GM19395 (cell line): ENCODE data around the gene RNASE4.
A peak's percentile ranks its signal among the peaks of the same experiment; 100 is the strongest.
"Not testable (repeated sequence)": the region's sequence is repeated elsewhere in the genome, so short reads cannot be mapped to it uniquely, and the experiment has no call there.

ENCODE experiments used
- ATAC-seq: cut with Tn5 transposase; IDR thresholded peaks from one replicate; pipeline ENCODE4 v1.9.1; 2021; ENCODE audit warnings: mild to moderate bottlenecking, moderate library complexity; ENCODE audit not compliant: unreplicated experiment

RNASE4 gene, protein sequence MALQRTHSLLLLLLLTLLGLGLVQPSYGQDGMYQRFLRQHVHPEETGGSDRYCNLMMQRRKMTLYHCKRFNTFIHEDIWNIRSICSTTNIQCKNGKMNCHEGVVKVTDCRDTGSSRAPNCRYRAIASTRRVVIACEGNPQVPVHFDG

DNA sequence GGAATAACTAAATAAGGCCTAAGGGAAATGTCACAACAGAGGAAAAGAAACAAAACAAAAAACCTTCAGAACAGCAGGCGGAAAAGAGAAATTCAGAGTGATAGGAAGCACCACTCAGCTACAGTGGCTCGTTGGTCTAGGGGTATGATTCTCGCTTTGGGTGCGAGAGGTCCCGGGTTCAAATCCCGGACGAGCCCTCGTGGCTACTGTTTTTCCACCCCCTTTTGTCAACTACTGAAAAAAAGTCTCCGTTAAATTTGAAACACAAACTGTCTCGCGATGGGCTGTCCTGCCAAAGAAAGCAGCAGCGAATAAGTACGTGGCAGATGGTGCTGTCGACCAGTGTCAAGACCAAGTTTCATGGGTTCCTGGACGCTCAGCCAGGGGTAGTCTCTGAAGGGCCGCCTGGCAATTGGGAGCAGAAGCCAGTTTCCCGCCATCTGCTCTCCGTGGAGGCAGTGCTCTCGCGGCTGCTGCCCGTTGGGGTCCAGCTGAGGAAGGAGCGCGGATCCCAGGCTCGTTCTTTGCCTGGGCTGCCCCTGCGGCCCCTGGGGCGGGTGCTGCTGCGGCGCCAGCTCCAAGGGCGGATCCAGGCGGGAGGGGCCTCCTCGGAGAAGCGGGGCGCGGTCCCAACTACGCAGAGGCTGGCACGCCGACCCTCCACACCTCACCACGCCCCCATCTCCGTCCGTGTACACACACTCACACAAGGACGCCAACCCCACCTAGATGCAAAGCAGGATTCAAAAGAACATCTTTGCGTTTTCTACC is at the start of gene RNASE4:
TSS of gene RNASE4 (plus strand) at position 670 of the 771 bp plus-strand sequence. CDS start 14,812 bp downstream, outside the sequence.
- ATAC-seq, result peak; percentile 39

DNA sequence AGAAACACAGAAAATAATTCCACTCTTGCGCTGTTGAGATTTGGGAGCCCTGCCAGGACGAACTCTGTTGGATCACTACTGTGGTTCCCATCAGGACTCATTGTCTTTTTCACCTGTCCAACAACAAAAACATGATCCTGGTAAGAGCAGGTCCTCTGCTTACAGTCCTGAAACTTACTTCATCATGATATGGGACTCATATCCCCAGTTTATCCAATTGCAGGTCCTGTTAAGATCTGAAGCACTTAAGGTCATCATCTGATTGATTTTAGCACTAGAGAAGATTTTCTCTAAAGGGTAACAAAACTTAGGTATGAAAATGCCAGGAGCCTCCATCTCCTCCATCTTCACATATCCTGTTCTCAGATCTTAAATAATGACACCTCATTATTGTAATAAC is 42.8 kb upstream of the RNASE4 start, which contains the start of gene OR6S1:
TSS of gene OR6S1 (minus strand) at position 101 of the 400 bp plus-strand sequence. CDS start at position 101, 0 bp downstream.
- no peak for ATAC-seq

DNA sequence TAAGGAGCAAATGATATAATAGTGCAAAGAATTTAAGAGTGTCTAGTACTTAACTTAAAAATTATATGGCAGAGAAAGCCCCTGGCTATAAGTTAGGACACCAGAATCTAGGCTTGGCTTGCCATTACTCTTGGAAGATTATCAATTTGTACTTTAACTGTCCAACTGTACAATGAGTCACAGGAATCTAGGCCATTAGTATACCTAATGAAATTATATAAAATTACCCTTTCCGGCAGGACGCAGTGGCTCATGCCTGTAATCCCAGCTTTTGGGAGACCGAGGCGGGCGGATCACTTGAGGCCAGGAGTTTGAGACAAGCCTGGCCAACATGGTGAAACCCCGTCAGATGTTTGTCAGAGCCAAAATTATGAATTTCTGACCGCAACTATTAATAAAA is 42.2 kb upstream of the RNASE4 start:
- ATAC-seq, result no peak

DNA sequence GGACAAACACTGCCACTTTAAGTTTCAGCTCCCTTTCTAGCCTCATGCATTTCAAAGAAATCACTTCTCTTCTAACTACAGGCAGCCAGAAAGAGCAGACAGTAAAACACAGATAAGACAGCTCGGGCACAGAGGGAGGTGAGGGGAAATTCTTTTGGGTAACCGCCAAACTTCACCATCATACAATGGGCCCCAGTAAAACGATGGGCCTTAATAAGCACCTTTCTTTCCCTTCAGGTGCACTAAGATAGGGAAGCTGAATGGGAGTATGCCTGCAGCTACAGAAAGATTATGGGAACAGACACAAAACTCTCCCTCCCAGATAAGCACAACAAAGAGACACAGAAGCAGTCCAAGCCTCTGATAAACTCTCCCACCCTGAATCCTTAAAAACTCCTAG is 41.6 kb upstream of the RNASE4 start:
- ATAC-seq, result not testable (repeated sequence)

DNA sequence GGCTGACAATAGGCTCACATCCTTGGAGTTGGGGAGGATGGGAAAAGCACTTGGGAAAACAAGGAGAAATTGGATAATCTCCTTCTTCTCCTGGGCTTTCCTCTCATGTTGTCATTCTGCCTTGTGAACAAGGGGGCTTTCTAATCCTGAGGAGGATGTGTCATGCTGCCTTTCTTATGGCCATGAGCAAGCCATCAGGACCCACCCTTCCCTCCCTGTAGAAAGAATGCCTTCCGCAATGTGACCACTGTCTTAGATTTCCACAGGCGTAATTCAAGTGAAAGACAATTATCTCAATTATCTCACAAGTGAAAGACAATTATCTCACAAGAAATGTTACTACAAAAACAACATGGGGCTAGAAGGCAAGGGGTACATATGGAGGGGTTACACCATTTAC is 39.8 kb upstream of the RNASE4 start:
- no peak for ATAC-seq

DNA sequence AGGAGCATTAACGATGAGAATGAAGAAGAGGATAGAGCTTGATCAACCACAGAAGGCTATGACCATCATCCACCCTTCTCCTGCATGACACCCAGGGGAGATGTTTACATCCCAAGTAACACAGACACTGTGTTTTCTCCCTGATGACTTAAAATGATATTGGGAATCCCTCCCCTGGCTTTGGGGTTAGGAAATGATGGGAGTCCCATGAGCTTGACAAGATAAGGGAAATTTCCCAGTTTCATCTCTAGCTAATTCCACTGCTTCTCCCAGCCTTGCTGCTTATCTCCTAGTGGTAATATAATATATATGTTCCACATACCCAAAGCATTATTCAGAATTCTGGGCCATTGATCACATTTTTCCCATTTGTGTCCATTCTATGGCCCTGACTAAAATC is 38.9 kb upstream of the RNASE4 start:
- no peak for ATAC-seq

DNA sequence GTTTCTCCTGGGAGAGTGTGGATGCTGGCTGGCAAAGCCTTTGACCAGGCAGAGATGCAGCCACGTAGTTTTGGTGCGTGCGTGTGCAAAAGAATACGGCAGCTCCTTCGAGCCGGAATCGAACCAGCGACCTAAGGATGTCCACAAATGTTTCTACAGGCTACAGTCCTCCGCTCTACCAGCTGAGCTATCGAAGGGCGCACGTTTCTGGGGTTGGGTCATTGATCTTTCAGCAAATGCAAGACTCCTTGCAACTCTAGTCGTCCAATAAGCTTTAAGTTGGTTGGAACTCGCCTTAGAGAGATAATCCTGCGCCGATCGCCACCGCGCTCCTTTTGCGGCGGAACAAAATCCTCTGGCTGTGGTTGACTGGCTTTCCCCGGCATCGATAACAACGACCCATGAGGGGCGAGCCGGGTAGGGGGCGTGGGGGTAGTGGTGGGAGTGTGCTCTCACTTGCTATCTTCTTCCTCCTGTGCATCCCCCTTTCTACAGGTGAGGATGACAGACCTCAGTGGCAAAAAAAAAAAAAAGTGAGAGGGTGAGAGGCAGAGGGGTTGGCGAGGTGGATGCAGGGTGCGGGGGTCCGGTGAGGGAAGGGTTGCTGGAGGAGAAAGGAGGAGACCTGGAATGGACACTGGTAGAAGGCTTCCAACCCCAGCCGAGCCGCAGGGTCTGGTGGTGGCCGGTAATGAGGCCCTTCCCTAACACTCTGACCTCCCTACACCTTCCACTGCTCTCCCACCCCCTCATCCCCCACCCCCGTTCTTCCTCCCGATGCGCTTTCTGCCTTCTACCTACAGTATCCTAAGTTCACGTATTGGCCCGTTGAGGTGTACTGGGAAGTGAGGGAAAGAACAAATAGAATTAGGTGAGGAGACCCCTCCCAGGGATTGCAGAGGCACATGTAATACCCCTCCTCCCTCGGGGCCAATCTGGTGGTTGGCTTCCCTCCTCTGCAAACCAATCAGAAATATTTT is 31.1 kb upstream of the RNASE4 start:
- peak; percentile 70 for ATAC-seq

DNA sequence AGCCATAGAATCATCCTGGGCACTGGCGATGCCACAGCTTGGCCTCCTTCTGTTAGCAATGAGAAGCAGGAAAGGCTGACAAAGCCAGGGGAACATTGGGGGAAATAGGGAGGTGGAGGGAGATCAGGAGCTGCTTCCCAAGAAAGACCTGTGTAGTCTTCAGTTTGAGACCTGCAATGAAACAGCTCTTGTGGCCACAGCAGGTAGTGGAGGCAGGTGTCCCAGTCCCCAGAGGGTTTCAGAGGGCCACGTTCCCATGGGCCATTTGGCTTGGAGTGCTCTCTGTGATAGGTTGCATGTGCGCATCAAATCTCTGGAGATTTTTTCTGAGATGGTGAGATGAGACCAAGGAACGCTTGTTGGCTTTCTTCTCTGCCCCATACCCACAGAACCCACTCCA is 28.5 kb upstream of the RNASE4 start:
- no peak for ATAC-seq

DNA sequence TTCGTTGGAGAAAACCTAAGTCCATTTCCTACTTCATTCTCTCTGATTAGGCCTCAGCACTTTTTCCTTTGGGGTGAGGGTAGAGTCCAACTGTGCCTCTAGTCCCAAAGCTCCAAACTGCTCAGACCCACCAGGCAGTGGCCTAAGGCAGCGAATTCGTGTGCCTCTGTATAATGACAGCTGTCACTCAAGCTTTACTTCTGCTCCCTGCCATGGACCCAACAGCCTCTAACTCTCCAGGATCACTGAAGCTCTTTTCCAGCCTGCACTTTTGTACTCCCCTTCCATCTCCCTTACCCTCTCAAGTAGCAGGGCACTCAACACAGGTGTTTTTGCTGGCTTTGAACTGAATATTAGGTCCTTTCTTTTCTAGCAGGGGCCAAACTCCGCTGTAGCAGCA is 28.1 kb upstream of the RNASE4 start:
- ATAC-seq, result no peak

DNA sequence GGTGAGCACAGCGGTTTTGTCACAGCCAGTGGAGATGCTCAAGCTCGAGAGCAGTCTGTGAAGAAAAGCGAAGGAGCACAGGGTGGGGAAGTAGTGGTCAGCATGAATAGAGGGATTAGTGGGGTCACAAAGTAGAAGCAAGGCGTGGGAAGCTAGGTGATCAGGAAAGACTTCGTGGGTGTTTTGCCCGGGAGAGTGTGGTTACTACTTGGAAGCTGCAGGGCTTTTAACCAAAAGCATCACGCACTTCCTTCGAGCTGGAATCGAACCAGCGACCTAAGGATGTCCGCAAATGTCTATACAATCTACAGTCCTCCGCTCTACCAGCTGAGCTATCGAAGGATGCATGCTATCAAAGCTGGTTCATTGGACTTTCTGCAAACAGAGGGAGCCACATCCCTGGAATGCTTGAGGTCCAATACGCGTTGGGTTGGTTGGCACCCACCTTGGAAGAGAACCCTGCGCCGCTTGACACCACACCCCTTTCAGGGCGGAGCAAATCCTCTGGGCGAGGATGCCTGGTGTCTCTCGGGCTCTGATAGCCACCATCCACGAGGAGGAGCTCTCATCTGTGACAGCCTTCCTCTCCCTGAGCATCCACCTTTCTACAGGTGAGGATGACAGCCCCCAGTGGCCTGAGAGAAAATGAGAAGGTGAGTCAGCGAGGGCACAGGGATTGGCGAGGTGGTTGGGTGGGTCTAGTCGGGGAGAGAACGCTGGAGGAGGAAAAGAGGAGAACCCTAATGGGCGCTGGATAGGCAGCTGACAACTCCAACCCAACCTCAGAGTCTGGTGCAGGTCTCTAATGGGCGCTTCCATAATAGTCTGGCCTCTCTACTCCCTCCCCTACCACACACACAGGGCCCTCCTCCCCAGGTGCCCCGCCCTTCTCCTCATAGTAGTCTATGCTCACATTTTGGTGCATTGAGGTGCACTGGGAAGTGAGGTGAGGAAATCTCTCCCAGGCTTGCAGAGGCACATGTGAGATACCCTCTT is 26.8 kb upstream of the RNASE4 start:
- ATAC-seq, result no peak

DNA sequence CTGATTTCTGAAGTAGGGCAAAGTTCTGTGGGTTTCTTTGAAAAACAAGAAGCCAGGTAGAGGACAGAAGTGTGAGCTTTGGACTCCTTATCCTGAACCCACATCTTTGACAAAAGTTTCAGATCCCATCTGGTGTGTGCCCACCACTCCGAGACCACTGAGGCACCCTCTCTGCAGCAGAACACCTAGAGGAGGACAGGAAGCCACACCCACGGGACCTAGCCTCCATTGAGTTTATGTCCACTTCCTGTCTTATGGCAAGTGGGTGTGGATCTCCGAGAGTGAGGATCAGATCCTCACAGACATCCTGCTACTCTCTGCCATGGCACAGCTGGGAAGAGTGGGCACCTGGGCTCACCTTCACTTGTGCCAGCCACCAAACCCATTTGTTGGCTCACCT is 26.1 kb upstream of the RNASE4 start:
- no peak for ATAC-seq

DNA sequence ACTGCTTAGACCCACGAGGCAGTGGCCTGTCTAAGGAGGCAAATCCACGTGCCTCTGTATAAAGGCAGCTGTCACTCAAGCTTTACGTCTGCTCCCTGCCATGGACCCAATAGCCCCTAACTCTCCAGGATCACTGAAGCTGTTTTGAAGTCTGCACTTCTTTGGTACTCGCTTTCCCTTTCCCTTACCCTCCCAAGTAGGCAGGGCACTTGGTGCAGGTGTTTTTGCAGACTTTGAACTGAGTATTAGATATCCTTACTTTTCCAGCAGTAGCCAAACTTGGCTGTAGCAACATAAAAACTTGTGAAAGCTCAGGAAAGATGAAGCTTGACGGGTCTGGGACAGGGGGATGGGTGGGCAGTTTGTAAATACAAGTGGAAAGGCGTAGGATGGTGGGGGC is 25.0 kb upstream of the RNASE4 start:
- ATAC-seq, result no peak

DNA sequence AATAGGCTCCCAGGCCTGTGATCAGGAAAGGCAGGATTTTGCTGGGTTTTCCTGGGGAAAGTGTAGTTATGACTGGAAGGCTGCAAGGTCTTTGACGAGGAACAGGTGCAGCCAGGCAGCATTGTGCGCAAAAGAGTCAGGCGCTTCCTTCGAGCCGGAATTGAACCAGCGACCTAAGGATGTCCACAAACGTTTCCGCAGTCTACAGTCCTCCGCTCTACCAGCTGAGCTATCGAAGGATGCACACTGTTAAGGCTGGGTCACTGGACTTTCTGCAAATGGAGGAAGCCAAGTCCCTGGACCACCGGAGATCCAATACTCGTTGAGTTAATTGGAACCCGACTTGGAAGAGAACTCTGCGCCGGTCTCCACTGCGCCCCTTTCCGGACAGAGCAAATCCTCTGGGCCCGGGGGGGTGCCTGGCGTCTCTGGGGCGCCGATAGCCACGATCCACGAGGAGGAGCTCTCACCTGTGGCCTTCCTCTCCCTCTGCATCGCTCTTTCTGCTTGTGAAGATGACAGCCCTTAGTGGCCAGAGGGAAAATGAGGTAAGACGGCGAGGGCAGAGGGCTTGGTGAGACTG is 24.5 kb upstream of the RNASE4 start:
- no peak for ATAC-seq

DNA sequence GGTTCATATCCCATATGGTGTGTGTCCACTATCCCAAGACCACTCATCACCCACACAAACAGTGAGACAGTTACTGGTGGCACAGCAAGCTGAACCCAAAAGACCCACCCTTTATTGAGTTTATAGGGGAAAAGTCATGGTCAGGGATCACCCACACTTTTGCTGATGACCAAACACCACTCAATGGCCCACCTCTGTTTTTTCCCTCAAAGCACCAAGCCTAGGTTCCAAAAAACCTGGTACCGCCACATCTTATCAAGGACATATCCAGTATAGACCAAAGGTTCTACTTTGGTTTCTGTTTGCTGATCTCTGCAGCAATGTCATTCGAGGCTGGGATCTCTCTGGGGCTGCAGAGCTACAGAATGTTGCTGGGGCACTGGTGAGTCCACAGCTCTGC is 23.2 kb upstream of the RNASE4 start:
- ATAC-seq, result no peak

DNA sequence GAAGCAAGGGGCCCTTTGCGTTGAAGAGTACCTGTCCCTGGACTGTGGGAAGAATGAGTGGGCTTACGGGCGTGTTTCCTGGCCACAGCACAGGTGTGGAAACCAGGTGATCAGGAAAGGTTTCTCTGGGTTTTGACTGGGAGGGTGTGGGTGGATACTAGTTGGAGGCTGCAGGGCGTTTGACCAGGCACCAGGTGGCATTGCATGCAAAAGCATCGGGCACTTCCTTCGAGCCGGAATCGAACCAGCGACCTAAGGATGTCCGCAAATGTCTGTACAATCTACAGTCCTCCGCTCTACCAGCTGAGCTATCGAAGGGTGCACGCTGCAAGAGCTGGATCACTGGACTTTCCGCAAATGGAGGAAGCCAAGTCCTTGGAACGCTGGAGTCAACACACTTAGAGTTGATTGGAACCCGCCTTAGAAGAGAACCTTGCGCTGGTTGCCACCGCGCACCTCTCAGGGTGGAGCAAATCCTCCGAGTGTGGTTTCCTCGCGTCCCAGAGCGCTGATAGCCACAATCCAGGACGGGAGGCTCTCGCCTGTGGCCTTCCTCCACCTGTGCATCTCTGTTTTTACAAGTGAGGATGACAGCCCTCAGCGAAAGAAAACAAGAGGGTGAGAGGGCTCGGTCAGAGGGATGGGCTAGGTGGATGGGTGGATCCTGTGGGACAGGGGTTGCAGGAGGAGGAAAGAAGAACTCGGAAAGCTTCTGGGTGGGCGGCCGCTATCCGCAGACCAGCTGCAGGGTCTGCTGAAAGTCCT is 21.2 kb upstream of the RNASE4 start:
- ATAC-seq, result peak; percentile 50

DNA sequence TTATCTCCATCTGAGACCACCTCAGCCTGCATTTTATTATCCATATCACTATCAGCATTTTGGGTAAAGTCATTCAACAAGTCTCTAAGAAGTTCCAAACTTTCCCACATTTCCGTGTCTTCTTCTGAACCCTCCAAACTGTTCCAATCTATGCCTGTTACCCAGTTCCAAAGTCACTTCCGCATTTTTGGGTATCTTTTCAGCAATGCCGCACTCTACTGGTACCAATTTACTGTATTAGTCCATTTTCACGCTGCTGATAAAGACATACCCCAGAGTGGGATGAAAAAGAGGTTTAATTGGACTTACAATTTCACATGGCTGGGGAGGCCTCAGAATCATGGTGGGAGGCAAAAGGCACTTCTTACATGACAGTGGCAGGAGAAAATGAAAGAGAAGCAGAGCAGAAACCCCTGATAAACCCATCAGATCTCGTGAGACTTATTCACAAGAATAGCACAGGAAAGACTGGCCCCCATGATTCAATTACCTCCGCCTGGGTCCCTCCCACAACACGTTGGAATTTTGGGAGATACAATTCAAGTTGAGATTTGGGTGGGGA is 17.9 kb upstream of the RNASE4 start:
- not testable (repeated sequence) for ATAC-seq

DNA sequence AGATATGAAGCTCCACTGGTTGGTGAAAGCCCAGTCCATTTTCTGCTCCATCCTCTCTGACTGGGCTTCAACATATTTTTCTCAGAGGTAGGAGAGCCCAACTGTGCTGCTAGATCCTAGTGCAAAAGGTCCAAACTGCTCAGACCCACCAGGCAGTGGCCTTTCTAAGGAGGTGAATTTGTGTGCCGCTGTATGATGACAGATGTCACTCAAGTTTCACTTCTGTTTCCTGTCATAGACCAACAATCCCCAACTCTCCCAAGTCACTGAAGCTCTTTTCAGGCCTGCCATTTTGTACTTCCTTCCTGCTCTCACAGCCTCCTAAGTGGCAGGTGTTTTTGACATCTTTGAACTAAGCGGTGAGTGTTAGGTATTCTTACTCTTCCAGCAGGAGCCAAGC is 16.4 kb upstream of the RNASE4 start:
- ATAC-seq, result peak; percentile 79

DNA sequence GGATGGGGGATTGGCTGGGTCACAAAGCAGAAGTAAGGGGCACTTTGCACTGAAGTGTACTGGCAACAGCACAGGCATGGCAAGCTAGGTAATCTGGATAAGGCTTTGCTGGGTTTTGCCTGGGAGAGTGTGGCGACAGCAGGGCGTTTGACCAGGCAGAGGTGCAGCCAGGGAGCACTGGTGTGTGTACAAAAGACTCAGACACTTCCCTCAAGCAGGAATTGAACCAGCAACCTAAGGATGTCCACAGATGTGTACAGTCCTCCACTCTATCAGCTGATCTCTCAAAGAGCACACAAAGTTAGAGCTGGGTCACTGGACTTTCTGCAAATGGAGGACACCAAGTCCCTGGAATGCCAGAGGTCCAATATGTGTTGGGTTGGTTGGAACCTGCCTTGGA is 15.4 kb upstream of the RNASE4 start:
- no peak for ATAC-seq
